Left lung (tissue), 10 donors: Measurements from ENCODE around the gene NID1. TPM values are rescaled to one million over a fixed set of nuclear protein-coding genes. Genes with fewer than 3 reads are reported as not detected.

Experiments
- ATAC-seq: fragments of 200-7000 bp; cut with Tn5 transposase; one replicate; pipeline ENCODE4 v1.9.1; 2020; ENCODE audit warnings: moderate library complexity
- DNase-seq, 4 donors: peaks; one replicate each; pipeline ENCODE4 v3.0.0-alpha.2; 2013 to 2020
- H3K27ac ChIP-seq, 2 donors: fragments of 200-600 bp; sonication (generic) in 1 of 2; one replicate each; pipeline versions ENCODE4 v1.5.0 to v1.8.0; 2020 to 2021
- H3K27me3 ChIP-seq, 2 donors: fragments of 200-600 bp; sonication (generic) in 1 of 2; one replicate each; pipeline versions ENCODE4 v1.5.0 to v1.8.0; 2020 to 2021
- H3K36me3 ChIP-seq, 2 donors: fragments of 200-600 bp; sonication (generic) in 1 of 2; one replicate each; pipeline versions ENCODE4 v1.5.0 to v1.8.0; 2020 to 2021
- H3K4me1 ChIP-seq, 2 donors: fragments of 200-600 bp; one replicate each; pipeline ENCODE4 v1.8.0; 2021
- H3K4me3 ChIP-seq, 2 donors: fragments of 200-600 bp; sonication (generic) in 1 of 2; one replicate each; pipeline versions ENCODE4 v1.5.0 to v1.8.0; 2020 to 2021; ENCODE audit warnings: mild to moderate bottlenecking in 1 of 2
- H3K9me3 ChIP-seq, 2 donors: fragments of 200-600 bp; sonication (generic) in 1 of 2; one replicate each; pipeline versions ENCODE4 v1.5.0 to v1.8.0; 2020 to 2021
- CTCF ChIP-seq, 2 donors: fragments of 200-600 bp; sonication (generic) in 1 of 2; IDR thresholded peaks; one replicate each; pipeline versions ENCODE4 v1.5.0 to v1.8.0; 2021; ENCODE audit warnings: antibody characterized with exemption in 2 of 2
- intact Hi-C, 2 donors: fragments of 100-400 bp; cut with DNase I; formaldehyde crosslinking; loops; one replicate each; pipeline versions ENCODE4 v1.11.2 to v1.14.2; 2022
- polyA plus RNA-seq, 6 donors: library from polyadenylated mRNA; unstranded; fragments of 120-200 nt; gene quantifications; one replicate each; pipeline ENCODE4 v1.2.1, GENCODE V29; 2013; ENCODE audit not compliant: insufficient read length in 6 of 6
- total RNA-seq, 2 donors: library from RNA; stranded (reverse); fragmentation: NEBNext Ultra II Directional; extraction: Animal tissue kit (Norgen Biotek cat#: 25700); gene quantifications; one replicate each; pipeline ENCODE4 v1.2.1, GENCODE V29; 2021
- donor health status: DM: no; HTN: yes; CAD: no.
- donor health status: DM: no; HTN: no; CAD: no.

NID1 gene
- total and polyA plus RNA-seq, 8 donors: 55.4 to 233 (median 218) TPM

DNA sequence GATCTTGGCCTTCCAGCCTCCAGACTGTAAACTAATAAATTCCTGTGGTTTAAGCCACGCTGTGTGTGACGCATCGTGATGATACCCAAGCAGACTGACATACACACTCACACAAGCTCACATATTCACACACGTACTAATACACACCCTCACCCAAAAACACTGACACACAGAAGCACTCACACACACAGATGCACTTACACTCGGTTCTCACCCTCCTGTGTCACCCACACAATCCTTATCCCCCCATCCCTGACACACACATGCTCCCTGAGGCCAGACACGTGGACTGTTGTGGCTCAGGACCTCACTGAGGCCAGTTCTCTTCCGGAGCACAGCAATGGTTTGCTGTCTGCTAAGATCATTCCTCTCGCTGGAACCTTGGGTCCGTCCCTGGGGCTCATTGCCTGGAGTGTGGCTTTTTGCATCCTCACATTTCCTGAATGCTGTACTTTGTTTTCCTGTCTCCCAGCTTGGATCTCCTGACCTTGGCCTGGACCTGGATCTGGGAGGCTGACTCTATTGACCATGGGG is 121.2 kb downstream of the NID1 start:
- no peaks in the 10 kb centered on the region for H3K27me3 ChIP-seq
- DNase-seq (no peak), ATAC-seq (no peak)
- H3K27ac ChIP-seq: peak overlapping the region in 1 of 2 donors; percentile 92
- H3K4me3 ChIP-seq: no peak overlapping the region
- H3K36me3 ChIP-seq: no peaks in the 10 kb centered on the region
- no peak for TF ChIP-seq CTCF (IDR thresholded peaks at IDR 0.05)
- intact Hi-C loops: loop anchor here in 1 of 2 donors (10.0 kb wide), 1 partner anchor 79 kb away; the partner anchor contains the start of gene LYST
- peaks cover 0 to 93% of the 10 kb centered on the region in 2 donors for H3K4me1 ChIP-seq
- no peaks in the 10 kb centered on the region for H3K9me3 ChIP-seq

DNA sequence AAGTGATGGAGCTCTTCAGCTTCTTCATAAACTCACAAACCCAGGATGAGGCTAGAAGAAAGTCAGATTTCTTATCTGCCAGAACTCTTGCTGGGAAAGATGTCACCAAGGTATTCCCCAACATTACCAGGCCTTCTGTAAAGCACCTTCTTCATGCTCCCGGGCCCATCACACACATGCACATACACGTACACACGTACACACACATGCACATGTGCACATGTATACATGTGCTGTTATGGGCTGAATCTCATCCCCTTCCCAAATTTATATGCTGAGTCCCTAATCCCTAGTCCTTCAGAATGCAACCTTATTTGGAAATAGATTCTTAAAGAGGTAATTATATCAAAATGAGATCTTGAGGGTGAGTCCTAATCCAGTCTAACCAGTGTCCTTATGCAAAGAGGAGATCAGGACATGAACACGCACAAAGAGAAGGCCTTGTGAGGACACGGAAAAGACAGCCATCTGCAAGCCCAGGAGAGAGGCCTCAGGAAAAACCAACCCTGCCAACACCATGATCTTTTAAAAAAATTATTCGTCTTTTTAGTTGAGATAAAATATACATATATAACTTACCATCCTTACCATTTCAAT is 121.8 kb downstream of the NID1 start:
- intact Hi-C loops: loop anchor here in 1 of 2 donors (10.0 kb wide), 1 partner anchor 78 kb away; the partner anchor contains the start of gene LYST
- no peak for TF ChIP-seq CTCF (IDR thresholded peaks at IDR 0.05)
- H3K4me1 ChIP-seq: peaks cover 0 to 93% of the 10 kb centered on the region in 2 donors
- H3K9me3 ChIP-seq: no peaks in the 10 kb centered on the region
- DNase-seq (no peak), ATAC-seq (no peak)
- H3K36me3 ChIP-seq: no peaks in the 10 kb centered on the region
- no peak overlapping the region for H3K4me3 ChIP-seq
- H3K27me3 ChIP-seq: no peaks in the 10 kb centered on the region
- peak overlapping the region in 1 of 2 donors; percentile 92 for H3K27ac ChIP-seq

- no peaks in the 10 kb centered on the region for H3K9me3 ChIP-seq
- no peaks in the 10 kb centered on the region for H3K27me3 ChIP-seq
- no peak overlapping the region for H3K4me3 ChIP-seq
- intact Hi-C loops: loop anchor here in 1 of 2 donors (10.0 kb wide), 1 partner anchor 78 kb away; the partner anchor contains the start of gene LYST
- no peaks in the 10 kb centered on the region for H3K36me3 ChIP-seq
- ATAC-seq (no peak), DNase-seq (no peak)
- H3K4me1 ChIP-seq: peaks cover 0 to 93% of the 10 kb centered on the region in 2 donors
- no peak for TF ChIP-seq CTCF (IDR thresholded peaks at IDR 0.05)
- H3K27ac ChIP-seq: peak overlapping the region in 1 of 2 donors; percentile 92
These were observed 122.3 kb downstream of the NID1 start for GRCh38 chr1:235942625-235942934.

DNA sequence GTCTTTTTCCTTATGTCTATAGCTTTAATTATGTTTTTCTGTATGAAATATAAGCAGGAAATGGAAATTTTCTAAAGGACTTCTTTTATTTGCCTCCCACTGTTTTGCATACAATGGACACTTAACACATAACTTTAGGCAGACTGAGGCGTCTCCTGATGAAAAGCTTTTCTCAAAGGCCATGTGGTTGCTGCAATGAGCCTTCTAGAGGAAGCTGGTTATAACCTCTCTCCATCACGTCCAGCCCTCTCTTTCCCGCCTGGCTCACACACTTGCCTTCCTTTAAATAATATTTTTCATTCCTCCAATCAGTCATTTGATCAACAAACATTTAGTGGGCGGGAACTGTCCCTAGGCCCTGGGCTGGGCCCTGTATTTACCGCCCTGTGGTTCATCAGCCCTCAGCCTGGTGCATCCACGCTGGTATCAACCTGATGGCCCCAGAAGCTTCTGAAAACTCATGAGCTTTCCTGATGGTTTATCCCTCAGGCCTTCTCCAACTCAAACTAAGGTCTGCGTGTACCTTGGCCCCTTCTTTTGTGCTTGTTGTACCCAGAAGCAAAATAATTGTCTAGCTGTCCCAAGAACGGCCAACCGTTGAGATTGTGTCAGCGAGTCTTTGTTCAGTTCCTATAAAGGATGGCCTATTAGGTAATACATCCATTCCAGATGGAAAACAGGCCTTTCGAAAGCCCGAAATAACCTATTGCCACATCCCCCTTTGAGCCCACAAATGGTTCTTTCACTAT is 122.8 kb downstream of the NID1 start:
- Histone ChIP-seq H3K36me3 (no peaks in the 10 kb centered on the region), H3K4me1 (peaks cover 0 to 93% of the 10 kb centered on the region in 2 donors), H3K27ac (peak overlapping the region in 1 of 2 donors; percentile 92), H3K4me3 (no peak overlapping the region), H3K27me3 (no peaks in the 10 kb centered on the region), H3K9me3 (no peaks in the 10 kb centered on the region)
- ATAC-seq (no peak), DNase-seq (no peak)
- intact Hi-C loops: loop anchor here in 1 of 2 donors (10.0 kb wide), 1 partner anchor 77 kb away; the partner anchor contains the start of gene LYST
- TF ChIP-seq CTCF (IDR thresholded peaks at IDR 0.05): no peak

DNA sequence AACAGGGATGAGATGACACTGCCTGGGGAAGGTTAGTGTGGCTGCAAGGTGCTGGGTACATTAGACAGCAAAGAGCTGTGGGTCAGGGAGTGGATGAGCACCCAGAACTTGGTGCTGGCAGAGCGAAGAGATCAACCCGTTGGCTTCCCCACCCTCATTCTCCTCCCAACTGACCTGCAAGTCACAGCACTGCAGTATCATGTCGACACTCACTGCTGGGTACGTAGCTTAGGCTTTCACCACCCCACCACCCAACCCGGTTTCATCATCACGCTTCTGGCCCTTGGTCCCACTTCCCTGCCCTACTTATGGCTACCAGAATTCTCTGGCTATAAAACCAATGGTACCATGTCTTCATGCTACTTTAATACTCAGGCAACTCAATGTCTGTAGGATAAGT is 124.6 kb downstream of the NID1 start:
- no peak overlapping the region for H3K4me3 ChIP-seq
- no peaks in the 10 kb centered on the region for H3K36me3 ChIP-seq
- intact Hi-C loops: loop anchor here in 1 of 2 donors (10.0 kb wide), 1 partner anchor 75 kb away; the partner anchor contains the start of gene LYST
- peaks cover 0 to 87% of the 10 kb centered on the region in 2 donors for H3K4me1 ChIP-seq
- DNase-seq (peak in 2 of 4 donors; percentile 59 to 79), ATAC-seq (peak; percentile 36)
- TF ChIP-seq CTCF (IDR thresholded peaks at IDR 0.05): no peak
- no peaks in the 10 kb centered on the region for H3K9me3 ChIP-seq
- no peaks in the 10 kb centered on the region for H3K27me3 ChIP-seq
- peak overlapping the region in 1 of 2 donors; percentile 92 for H3K27ac ChIP-seq
